ENCODE measurements around the gene PSMD8. TPM values are rescaled to one million over a fixed set of nuclear protein-coding genes. Genes with fewer than 3 reads are reported as not detected.

Gene PSMD8
- total RNA-seq, 1 experiment from 2014 or later: 222 TPM

- Histone ChIP-seq H3K4me1 (replicated peaks; ENCODE audit: insufficient read depth) (no peaks in the 10 kb centered on the region), H3K9me2 (ENCODE audit: insufficient read depth) (no peaks in the 10 kb centered on the region), H3K27ac (no peak overlapping the region), H3K9me3 (ENCODE audit: insufficient read depth, low read depth) (no peaks in the 10 kb centered on the region), H3K79me2 (ENCODE audit: low read depth) (no peaks in the 10 kb centered on the region), H3F3A (ENCODE audit: insufficient read depth, low read depth) (no peaks in the 10 kb centered on the region), H3K36me3 (ENCODE audit: low read depth) (no peaks in the 10 kb centered on the region), H3K4me2 (no peak overlapping the region), H4K20me1 (ENCODE audit: insufficient read depth) (no peaks in the 10 kb centered on the region), H2AFZ (no peak overlapping the region), H3K27me3 (ENCODE audit: insufficient read depth, low read depth) (peaks cover 11% of the 10 kb centered on the region), H3K4me3 (no peak overlapping the region)
- no peak for DNase-seq
- intact Hi-C loops (cut with micrococcal nuclease; ENCODE audit: unreplicated experiment): no loop called here
- TF ChIP-seq, protein P1, sequence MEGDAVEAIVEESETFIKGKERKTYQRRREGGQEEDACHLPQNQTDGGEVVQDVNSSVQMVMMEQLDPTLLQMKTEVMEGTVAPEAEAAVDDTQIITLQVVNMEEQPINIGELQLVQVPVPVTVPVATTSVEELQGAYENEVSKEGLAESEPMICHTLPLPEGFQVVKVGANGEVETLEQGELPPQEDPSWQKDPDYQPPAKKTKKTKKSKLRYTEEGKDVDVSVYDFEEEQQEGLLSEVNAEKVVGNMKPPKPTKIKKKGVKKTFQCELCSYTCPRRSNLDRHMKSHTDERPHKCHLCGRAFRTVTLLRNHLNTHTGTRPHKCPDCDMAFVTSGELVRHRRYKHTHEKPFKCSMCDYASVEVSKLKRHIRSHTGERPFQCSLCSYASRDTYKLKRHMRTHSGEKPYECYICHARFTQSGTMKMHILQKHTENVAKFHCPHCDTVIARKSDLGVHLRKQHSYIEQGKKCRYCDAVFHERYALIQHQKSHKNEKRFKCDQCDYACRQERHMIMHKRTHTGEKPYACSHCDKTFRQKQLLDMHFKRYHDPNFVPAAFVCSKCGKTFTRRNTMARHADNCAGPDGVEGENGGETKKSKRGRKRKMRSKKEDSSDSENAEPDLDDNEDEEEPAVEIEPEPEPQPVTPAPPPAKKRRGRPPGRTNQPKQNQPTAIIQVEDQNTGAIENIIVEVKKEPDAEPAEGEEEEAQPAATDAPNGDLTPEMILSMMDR (conservative IDR thresholded peaks at IDR 0.05): no peak
- TF ChIP-seq EZH2 (IDR thresholded peaks at IDR 0.05; ENCODE audit: low read depth): no peak
- BruUV-seq (replicated peaks): no TSS peak
- CTCF ChIA-PET: no interaction called here
- POLR2A ChIA-PET (ENCODE audit: unreplicated experiment): no interaction called here
Observed at GRCh38 chr19:38429055-38429810, 54.9 kb downstream of the PSMD8 start.

DNA sequence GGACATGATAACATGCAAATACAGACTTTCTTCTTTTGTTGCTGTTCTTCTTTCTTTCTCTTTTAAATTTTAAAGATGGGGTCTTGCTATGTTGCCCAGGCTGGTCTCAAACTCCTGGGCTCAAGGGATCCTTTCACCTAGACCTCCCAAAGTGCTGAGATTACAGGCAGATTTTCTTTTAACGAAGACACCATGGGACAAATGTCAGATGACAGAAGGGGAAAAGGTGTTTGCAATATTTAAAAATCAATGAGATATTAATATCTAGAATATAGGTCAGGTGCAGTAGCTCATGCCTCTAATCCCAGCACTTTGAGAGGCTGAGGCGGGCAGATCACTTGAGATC is 55.4 kb downstream of the PSMD8 start:
- Histone ChIP-seq H3K27ac (no peak overlapping the region), H3K4me1 (replicated peaks; ENCODE audit: insufficient read depth) (no peaks in the 10 kb centered on the region), H3K36me3 (ENCODE audit: low read depth) (no peaks in the 10 kb centered on the region), H3K9me2 (ENCODE audit: insufficient read depth) (no peaks in the 10 kb centered on the region), H2AFZ (no peak overlapping the region), H3K4me3 (no peak overlapping the region), H3K9me3 (ENCODE audit: insufficient read depth, low read depth) (no peaks in the 10 kb centered on the region), H3K27me3 (ENCODE audit: insufficient read depth, low read depth) (peaks cover 11% of the 10 kb centered on the region), H4K20me1 (ENCODE audit: insufficient read depth) (no peaks in the 10 kb centered on the region), H3K79me2 (ENCODE audit: low read depth) (no peaks in the 10 kb centered on the region), H3K4me2 (no peak overlapping the region), H3F3A (ENCODE audit: insufficient read depth, low read depth) (no peaks in the 10 kb centered on the region)
- no TSS peak for BruUV-seq (replicated peaks)
- ChIA-PET CTCF (no interaction called here), POLR2A (ENCODE audit: unreplicated experiment) (no interaction called here)
- intact Hi-C loops (cut with micrococcal nuclease; ENCODE audit: unreplicated experiment): no loop called here
- DNase-seq: no peak
- no peak for TF ChIP-seq EZH2 (IDR thresholded peaks at IDR 0.05; ENCODE audit: low read depth)
- TF ChIP-seq, protein P1 (conservative IDR thresholded peaks at IDR 0.05): no peak

DNA sequence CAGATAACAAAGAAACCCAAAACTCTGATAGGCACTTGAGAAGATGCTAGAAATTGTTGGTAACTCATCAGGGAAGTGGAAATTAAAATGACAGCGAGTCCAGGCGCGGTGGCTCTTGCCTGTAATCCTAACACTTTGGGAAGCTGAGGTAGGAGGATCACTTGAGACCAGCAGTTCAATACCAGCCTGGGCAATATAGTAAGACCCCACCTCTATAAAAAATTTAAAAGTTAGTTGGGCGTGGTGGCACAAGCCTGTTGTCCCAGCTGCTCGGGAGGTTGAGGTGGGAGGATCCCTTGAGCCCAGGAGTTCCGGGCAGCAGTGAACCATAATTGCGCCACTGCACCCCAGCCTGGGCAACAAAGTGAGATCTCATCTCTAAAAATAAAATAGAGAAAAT is 56.6 kb downstream of the PSMD8 start:
- no peak for TF ChIP-seq EZH2 (IDR thresholded peaks at IDR 0.05; ENCODE audit: low read depth)
- TF ChIP-seq, protein P1 (conservative IDR thresholded peaks at IDR 0.05): no peak
- no peaks in the 10 kb centered on the region for H3K4me1 ChIP-seq (replicated peaks; ENCODE audit: insufficient read depth)
- H3F3A ChIP-seq (ENCODE audit: insufficient read depth, low read depth): no peaks in the 10 kb centered on the region
- no peak overlapping the region for H3K4me3 ChIP-seq
- H3K9me3 ChIP-seq (ENCODE audit: insufficient read depth, low read depth): no peaks in the 10 kb centered on the region
- H3K36me3 ChIP-seq (ENCODE audit: low read depth): no peaks in the 10 kb centered on the region
- POLR2A ChIA-PET (ENCODE audit: unreplicated experiment): no interaction called here
- no peaks in the 10 kb centered on the region for H3K9me2 ChIP-seq (ENCODE audit: insufficient read depth)
- BruUV-seq (replicated peaks): no TSS peak
- CTCF ChIA-PET: no interaction called here
- peaks cover 5% of the 10 kb centered on the region for H3K27me3 ChIP-seq (ENCODE audit: insufficient read depth, low read depth)
- no peak overlapping the region for H3K4me2 ChIP-seq
- no peak overlapping the region for H2AFZ ChIP-seq
- H3K27ac ChIP-seq: no peak overlapping the region
- no peaks in the 10 kb centered on the region for H3K79me2 ChIP-seq (ENCODE audit: low read depth)
- intact Hi-C loops (cut with micrococcal nuclease; ENCODE audit: unreplicated experiment): no loop called here
- DNase-seq: no peak
- H4K20me1 ChIP-seq (ENCODE audit: insufficient read depth): no peaks in the 10 kb centered on the region
